ENCODE measurements around the gene SLC2A9. TPM values are rescaled to one million over a fixed set of nuclear protein-coding genes. Genes with fewer than 3 reads are reported as not detected.

SLC2A9 gene
- total RNA-seq (2014; rRNA removed; shearing (Covaris generic); ENCODE audit: low replicate concordance) = not detected in 2 replicates

DNA sequence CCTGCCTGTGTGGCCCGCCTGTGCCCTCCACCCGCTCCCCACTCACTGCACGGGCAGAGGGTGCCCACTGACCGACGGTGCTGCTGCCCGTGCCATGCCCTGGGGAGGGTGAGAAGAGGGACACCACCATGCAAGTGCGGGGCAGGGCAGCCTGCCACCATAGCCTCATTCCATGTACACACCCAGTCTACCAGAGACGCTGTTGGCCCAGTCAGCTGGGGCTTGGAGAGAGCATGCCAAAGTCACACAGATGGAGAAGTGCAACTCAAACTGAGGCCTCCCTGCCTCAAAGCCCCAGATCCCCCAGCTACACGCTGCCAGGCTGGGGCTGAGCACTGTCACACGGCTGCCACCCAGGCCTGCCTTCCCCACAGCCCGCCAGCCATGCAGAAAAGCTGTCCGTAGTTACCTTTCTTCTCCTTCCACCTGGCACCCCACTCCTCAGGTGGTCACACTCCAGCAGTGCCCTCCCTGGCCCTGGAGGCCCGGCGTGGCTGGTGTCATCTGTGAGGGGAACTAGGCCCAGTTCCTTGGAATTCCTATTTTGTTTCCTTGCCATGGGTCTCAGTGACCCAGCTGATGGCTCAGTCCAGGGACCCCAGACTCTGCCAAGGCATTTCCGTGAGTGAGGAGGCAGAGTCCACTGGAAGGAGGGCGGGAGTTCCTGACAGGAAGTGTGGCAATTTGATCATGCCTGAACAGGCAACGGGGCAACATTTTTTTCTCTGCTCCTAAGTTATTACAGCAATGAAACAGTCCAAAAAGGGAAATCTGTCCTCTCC lies at the start of gene SLC2A9:
TSS of gene SLC2A9 (minus strand) at position 627 of the 782 bp plus-strand sequence. CDS start at position 559, 68 bp downstream.
- DNase-seq = no peak

GRCh38 chr4:10069075-10069642 lies 47.9 kb upstream of the SLC2A9 start:
- Histone ChIP-seq H3K27me3 (no peaks in the 10 kb centered on the region), H3K36me3 (peaks cover 15% of the 10 kb centered on the region), H3K4me3 (no peak overlapping the region), H3K9me3 (no peaks in the 10 kb centered on the region)
- DNase-seq = no peak

More for the DNA sequence above, at the start of gene SLC2A9:
- no peaks in the 10 kb centered on the region for H3K36me3 ChIP-seq
- H3K9me3 ChIP-seq = no peaks in the 10 kb centered on the region
- no peak within 1 kb of the TSS for H3K4me3 ChIP-seq
- H3K27me3 ChIP-seq = no peaks in the 10 kb centered on the region

DNA sequence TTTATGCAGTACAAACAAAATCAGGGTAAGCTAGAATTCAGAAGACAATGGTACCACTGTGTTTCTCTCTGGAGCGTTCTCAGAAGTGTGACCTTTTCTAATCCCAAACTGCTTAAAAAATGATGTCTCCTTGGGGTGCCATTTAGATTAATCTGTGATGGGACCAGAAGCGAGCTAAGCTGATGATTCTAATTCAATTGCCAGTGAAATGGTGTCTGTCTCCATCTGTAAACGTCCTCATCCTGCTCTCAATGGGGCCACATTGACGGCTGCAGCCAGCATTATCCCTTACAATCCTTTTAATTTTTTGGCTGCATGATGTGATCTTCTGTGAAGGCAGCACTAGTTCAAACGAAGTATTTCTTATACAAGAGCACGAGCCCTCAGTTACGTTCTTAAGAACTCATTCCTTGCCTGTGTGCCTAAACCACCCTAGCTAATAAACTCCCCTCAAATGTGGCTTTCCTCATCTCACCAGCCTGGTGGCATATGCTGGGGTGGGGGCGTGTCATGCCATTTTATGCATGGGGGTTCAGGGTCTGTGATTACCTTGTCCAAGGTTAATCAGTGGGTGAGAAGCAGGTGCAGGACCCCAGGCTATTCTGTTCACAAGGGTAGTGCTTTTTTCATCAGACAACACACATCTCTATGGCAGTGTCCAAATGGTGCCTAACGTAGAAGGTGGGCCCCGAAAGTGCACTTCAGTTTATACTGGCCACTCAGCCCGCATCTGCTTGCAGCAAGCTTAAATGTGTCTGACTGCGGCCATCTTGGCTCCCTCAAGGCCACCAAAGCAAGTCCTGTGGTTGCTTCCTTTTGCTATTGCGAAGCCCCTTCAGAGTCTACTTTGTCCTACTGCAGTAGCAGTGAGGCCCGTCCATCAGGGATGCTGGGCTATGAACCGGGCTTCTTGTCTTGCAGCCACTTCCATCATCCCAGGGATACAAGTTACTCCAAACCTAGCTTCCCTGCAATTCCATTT lies 45.7 kb upstream of the SLC2A9 start:
- H3K36me3 ChIP-seq = no peaks in the 10 kb centered on the region; the same call in 1 of the 2 replicates
- H3K27me3 ChIP-seq = no peaks in the 10 kb centered on the region

DNA sequence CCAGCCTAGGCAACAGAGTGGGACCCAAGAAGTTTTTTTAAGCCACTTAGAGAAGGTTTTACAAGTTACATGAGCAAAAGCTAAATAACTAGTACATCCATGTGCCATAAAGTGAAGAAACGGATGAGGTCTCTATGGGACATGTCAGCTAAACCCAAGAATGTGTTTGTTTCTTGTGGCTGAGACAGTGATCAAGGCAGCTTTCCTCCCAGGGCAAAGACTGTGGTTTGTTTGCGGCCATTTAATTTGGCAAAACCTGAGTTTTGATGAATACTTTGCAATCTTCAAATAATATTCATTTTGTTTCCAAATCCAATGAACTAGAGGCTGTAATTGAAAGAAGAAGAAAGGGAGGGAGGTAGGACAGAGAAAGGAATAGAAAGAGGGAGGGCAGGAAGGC lies 44.9 kb upstream of the SLC2A9 start:
- H3K4me3 ChIP-seq = no peak overlapping the region
- H3K27me3 ChIP-seq = no peaks in the 10 kb centered on the region
- no peaks in the 10 kb centered on the region for H3K9me3 ChIP-seq
- no peak for DNase-seq
- no peaks in the 10 kb centered on the region; the same call in 1 of the 2 replicates for H3K36me3 ChIP-seq

More for the DNA sequence above, 45.7 kb upstream of the SLC2A9 start:
- no peaks in the 10 kb centered on the region for H3K9me3 ChIP-seq
- DNase-seq = no peak
- no peak overlapping the region for H3K4me3 ChIP-seq

DNA sequence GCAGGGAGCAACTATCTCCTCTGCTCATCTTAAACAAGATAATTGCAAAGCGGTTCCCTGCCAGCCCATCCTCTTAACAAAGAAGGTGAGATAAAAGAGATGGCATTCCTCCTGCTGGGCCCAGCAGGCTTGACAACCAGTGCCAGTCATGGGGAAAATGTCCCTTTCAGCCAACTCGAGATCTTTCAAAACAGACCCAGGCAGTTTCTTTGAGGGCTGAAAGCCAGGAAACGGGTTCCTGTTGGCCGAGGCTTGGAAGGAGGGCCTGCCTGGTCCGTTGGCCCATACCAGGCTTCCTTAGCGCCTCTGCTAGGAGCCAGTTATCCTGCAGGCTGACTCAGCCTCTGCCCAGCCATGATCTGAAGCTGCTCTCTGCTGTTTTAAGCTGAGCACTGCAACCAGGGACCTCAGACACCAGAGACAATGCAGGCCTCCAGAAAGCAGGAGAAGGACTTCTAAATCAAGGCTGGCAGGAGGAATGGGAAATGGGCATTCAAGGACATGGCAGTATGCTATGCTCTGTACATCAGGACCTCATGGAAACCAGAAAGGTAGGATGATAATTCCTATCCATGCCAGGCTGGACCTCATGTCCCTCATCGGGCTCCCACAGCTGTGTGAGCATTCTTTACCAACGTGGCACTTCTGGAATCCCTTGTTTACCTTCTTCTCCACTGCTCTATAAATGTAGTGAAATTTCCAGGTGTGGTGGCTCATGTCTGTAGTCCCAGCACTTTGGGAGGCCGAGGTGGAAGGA lies 42.4 kb upstream of the SLC2A9 start:
- H3K27me3 ChIP-seq = no peaks in the 10 kb centered on the region
- no peak overlapping the region for H3K4me3 ChIP-seq
- DNase-seq = peak; percentile 53

GRCh38 chr4:10061650-10062415 lies 40.5 kb upstream of the SLC2A9 start:
- Histone ChIP-seq H3K9me3 (no peaks in the 10 kb centered on the region), H3K4me3 (no peak overlapping the region), H3K27me3 (no peaks in the 10 kb centered on the region), H3K36me3 (no peaks in the 10 kb centered on the region)
- DNase-seq = no peak

More for the DNA sequence above, 42.4 kb upstream of the SLC2A9 start:
- Histone ChIP-seq H3K9me3 (no peaks in the 10 kb centered on the region), H3K36me3 (no peaks in the 10 kb centered on the region)

GRCh38 chr4:10058371-10058770 lies 37.1 kb upstream of the SLC2A9 start:
- H3K4me3 ChIP-seq = no peak overlapping the region
- no peak for DNase-seq
- no peaks in the 10 kb centered on the region for H3K36me3 ChIP-seq
- no peaks in the 10 kb centered on the region for H3K27me3 ChIP-seq
- no peaks in the 10 kb centered on the region for H3K9me3 ChIP-seq

DNA sequence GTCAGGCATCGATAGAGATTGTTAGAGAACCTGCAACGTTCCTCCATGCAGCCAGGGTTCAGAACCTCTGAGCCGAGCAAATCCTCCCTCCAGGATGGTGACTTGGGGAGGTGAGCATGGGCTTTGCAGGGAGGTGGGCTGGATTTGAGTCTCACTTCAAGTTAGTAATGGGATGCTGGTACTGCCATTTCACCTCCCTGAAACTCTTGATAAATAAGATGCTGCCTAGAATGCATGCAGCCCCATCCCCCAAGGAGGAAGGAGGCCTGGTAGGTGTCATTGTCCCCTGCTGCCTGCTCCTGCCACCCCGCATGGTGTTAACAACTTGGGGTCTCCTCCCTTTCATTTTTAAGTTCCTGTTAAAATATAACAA lies 35.7 kb upstream of the SLC2A9 start:
- no peak for DNase-seq
- no peak overlapping the region for H3K4me3 ChIP-seq
- H3K9me3 ChIP-seq = no peaks in the 10 kb centered on the region
- H3K36me3 ChIP-seq = no peaks in the 10 kb centered on the region
- no peaks in the 10 kb centered on the region for H3K27me3 ChIP-seq

GRCh38 chr4:10056334-10057022 lies 35.2 kb upstream of the SLC2A9 start:
- Histone ChIP-seq H3K36me3 (no peaks in the 10 kb centered on the region), H3K9me3 (no peaks in the 10 kb centered on the region), H3K27me3 (no peaks in the 10 kb centered on the region), H3K4me3 (no peak overlapping the region)
- no peak for DNase-seq

GRCh38 chr4:10055871-10056270 lies 34.6 kb upstream of the SLC2A9 start:
- H3K27me3 ChIP-seq = no peaks in the 10 kb centered on the region
- no peaks in the 10 kb centered on the region for H3K36me3 ChIP-seq
- DNase-seq = no peak
- H3K4me3 ChIP-seq = no peak overlapping the region
- H3K9me3 ChIP-seq = no peaks in the 10 kb centered on the region

DNA sequence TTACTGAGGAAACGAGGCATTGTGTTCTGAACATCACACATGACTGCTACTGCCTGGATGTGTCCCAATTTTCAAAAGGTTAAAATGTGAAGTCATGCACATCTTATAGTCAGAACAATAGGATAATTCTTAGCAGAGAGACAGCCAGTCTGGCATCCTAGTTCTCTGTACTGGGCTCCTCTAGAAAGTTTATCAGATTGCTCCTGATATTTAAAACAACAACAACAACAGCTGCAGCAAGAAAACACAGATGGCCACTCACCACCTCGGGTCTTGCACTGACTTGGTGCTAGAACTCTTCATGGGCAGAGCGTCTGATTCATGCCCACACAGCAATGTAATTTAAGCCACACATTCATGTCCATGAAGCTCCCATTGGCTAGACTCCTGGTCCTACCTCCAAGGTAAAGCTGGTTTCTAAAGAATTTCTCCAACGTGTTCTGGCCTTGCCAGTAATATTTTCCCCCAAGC lies 33.3 kb upstream of the SLC2A9 start:
- no peaks in the 10 kb centered on the region for H3K9me3 ChIP-seq
- no peak for DNase-seq
- H3K36me3 ChIP-seq = no peaks in the 10 kb centered on the region
- H3K27me3 ChIP-seq = no peaks in the 10 kb centered on the region
- no peak overlapping the region for H3K4me3 ChIP-seq

DNA sequence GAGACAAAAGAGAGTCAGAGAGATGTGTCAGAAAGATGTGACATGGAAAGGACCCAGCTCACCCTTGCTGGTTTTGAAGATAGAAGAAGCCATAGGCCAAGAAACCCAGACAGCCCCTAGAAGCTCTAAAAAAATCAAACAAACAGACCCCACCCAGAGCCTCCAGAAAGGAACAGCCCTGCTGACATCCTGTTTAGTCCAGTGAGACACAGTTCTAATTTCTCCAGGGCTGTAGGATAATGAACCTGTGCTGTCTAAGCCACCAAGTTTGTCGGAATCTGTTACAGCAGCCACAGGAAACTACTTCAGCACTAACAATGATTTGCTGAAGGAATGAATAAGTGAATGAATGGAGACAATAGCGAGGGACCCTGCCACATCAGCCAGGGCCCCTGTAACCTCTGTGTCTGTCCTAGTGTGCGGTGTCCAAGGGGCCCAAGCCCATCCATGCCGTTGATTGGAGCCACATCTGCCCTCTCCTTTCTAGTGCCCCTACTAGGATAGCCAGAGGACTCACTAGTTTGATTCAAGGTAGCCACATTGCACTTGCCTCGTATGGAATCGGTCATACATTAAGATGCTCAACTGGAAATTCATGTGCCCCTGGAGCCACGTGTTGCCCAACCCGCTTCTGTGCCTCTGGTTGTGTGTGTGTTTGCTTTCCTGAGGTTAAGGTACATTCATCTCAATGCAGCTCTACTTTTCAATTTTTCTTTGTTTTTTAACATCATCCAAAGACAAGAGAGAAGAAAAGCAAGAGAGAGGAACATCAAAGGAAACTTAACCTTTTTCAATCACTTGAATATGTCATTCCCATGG lies 32.5 kb upstream of the SLC2A9 start:
- Histone ChIP-seq H3K27me3 (no peaks in the 10 kb centered on the region), H3K9me3 (no peaks in the 10 kb centered on the region), H3K36me3 (no peaks in the 10 kb centered on the region), H3K4me3 (no peak overlapping the region)
- no peak for DNase-seq

GRCh38 chr4:10051517-10052135 lies 30.3 kb upstream of the SLC2A9 start:
- Histone ChIP-seq H3K36me3 (no peaks in the 10 kb centered on the region), H3K4me3 (no peak overlapping the region), H3K9me3 (no peaks in the 10 kb centered on the region), H3K27me3 (no peaks in the 10 kb centered on the region)
- no peak for DNase-seq

- no peaks in the 10 kb centered on the region for H3K36me3 ChIP-seq
- H3K9me3 ChIP-seq = no peaks in the 10 kb centered on the region
- no peaks in the 10 kb centered on the region for H3K27me3 ChIP-seq
- no peak for DNase-seq
- no peak overlapping the region for H3K4me3 ChIP-seq
Observed at GRCh38 chr4:10050721-10051120, 29.4 kb upstream of the SLC2A9 start.

Data from MG63 (cell line).